H9 (cell line): Measurements from ENCODE around the gene KRT39. TPM values are rescaled to one million over a fixed set of nuclear protein-coding genes. Genes with fewer than 3 reads are reported as not detected.

Experiments
- DNase-seq: peaks from one replicate; pipeline ENCODE4 v3.0.0-alpha.2; 2017
- H2AFZ ChIP-seq: one replicate; pipeline ENCODE4 v1.6.1; 2013; ENCODE audit warnings: mild to moderate bottlenecking, low read length, control low read depth, moderate library complexity
- H2AK5ac ChIP-seq: 2 replicates; pipeline ENCODE4 v1.6.1; 2013; ENCODE audit warnings: low read length, control low read depth, mixed read lengths; ENCODE audit not compliant: insufficient read length
- H2BK120ac ChIP-seq: one replicate; pipeline ENCODE4 v1.6.1; 2013; ENCODE audit warnings: low read depth, mild to moderate bottlenecking, low read length, control low read depth, inconsistent platforms; ENCODE audit not compliant: poor library complexity, severe bottlenecking
- H2BK12ac ChIP-seq: 2 replicates; pipeline ENCODE4 v1.6.1; 2013; ENCODE audit warnings: low read length, control low read depth, mixed read lengths, low read depth; ENCODE audit not compliant: insufficient read length
- H2BK15ac ChIP-seq: 2 replicates; pipeline ENCODE4 v1.6.1; 2013; ENCODE audit warnings: low read depth, low read length, control low read depth
- H2BK20ac ChIP-seq: one replicate; pipeline ENCODE4 v1.6.1; 2013; ENCODE audit warnings: low read depth, mild to moderate bottlenecking, low read length, control low read depth, inconsistent platforms; ENCODE audit not compliant: poor library complexity, severe bottlenecking
- H2BK5ac ChIP-seq: 2 replicates; pipeline ENCODE4 v1.6.1; 2013; ENCODE audit warnings: low read length, control low read depth, mixed read lengths; ENCODE audit not compliant: insufficient read length
- H3K14ac ChIP-seq: 2 replicates; pipeline ENCODE4 v1.6.1; 2013; ENCODE audit warnings: low read length, control low read depth; ENCODE audit not compliant: insufficient read depth
- H3K18ac ChIP-seq: 2 replicates; pipeline ENCODE4 v1.6.1; 2013; ENCODE audit warnings: low read depth, mild to moderate bottlenecking, mixed read lengths, low read length, control low read depth; ENCODE audit not compliant: insufficient read length
- H3K23ac ChIP-seq: 2 replicates; pipeline ENCODE4 v1.6.1; 2013; ENCODE audit warnings: low read length, control low read depth, mixed read lengths, low read depth; ENCODE audit not compliant: insufficient read length
- H3K23me2 ChIP-seq: 2 replicates; pipeline ENCODE4 v1.6.1; 2013; ENCODE audit warnings: low read depth, mild to moderate bottlenecking, mixed read lengths, low read length, control low read depth; ENCODE audit not compliant: insufficient read length, poor library complexity, severe bottlenecking
- H3K27ac ChIP-seq: 2 replicates; pipeline ENCODE4 v1.5.1; 2013; ENCODE audit warnings: low read length, control low read depth, mixed read lengths, low read depth; ENCODE audit not compliant: insufficient read length
- H3K27me3 ChIP-seq: 2 replicates; pipeline ENCODE4 v1.6.1; 2013; ENCODE audit warnings: low read length, control low read depth, inconsistent platforms; ENCODE audit not compliant: insufficient read depth
- H3K4ac ChIP-seq: 2 replicates; pipeline ENCODE4 v1.6.1; 2013; ENCODE audit warnings: low read depth, mild to moderate bottlenecking, control low read depth, inconsistent platforms, low read length, moderate library complexity
- H3K4me1 ChIP-seq: 2 replicates; pipeline ENCODE4 v1.6.1; 2013; ENCODE audit warnings: low read length, control low read depth, inconsistent platforms; ENCODE audit not compliant: insufficient read depth
- H3K4me2 ChIP-seq: 2 replicates; pipeline ENCODE4 v1.6.1; 2013; ENCODE audit warnings: low read length, control low read depth, mixed read lengths; ENCODE audit not compliant: insufficient read length, insufficient read depth
- H3K56ac ChIP-seq: 2 replicates; pipeline ENCODE4 v1.6.1; 2013; ENCODE audit warnings: low read depth, mild to moderate bottlenecking, mixed read lengths, low read length, control low read depth; ENCODE audit not compliant: insufficient read length
- H3K79me1 ChIP-seq: 2 replicates; pipeline ENCODE4 v1.6.1; 2013; ENCODE audit warnings: low read depth, mild to moderate bottlenecking, moderate library complexity, low read length, control low read depth, inconsistent platforms; ENCODE audit not compliant: insufficient read depth, poor library complexity, severe bottlenecking
- H3K79me2 ChIP-seq: 2 replicates; pipeline ENCODE4 v1.6.1; 2013; ENCODE audit warnings: low read length, control low read depth, inconsistent platforms; ENCODE audit not compliant: insufficient read depth
- H3K9ac ChIP-seq: 2 replicates; pipeline ENCODE4 v1.6.1; 2013; ENCODE audit warnings: low read length, control low read depth, mixed read lengths; ENCODE audit not compliant: insufficient read length; ENCODE audit errors: extremely low read depth
- H3K9me3 ChIP-seq: one replicate; pipeline ENCODE4 v1.6.1; 2013; ENCODE audit warnings: low read depth, low read length, inconsistent platforms; ENCODE audit not compliant: control insufficient read depth
- H3T11ph ChIP-seq: one replicate; pipeline ENCODE4 v1.6.1; 2013; ENCODE audit warnings: mild to moderate bottlenecking, low read length, control low read depth, inconsistent platforms
- H4K20me1 ChIP-seq: one replicate; pipeline ENCODE4 v1.6.1; 2013; ENCODE audit not compliant: control insufficient read depth, insufficient read length, insufficient read depth
- H4K5ac ChIP-seq: 2 replicates; pipeline ENCODE4 v1.6.1; 2013; ENCODE audit warnings: low read depth, mild to moderate bottlenecking, mixed read lengths, low read length, control low read depth; ENCODE audit not compliant: insufficient read length
- H4K8ac ChIP-seq: replicated peaks from 2 replicates; pipeline ENCODE4 v1.6.1; 2013; ENCODE audit warnings: low read length, control low read depth, mixed read lengths, low read depth; ENCODE audit not compliant: insufficient read length
- H4K91ac ChIP-seq: 2 replicates; pipeline ENCODE4 v1.6.1; 2013; ENCODE audit warnings: low read depth, mild to moderate bottlenecking, moderate library complexity, mixed read lengths, low read length, control low read depth; ENCODE audit not compliant: insufficient read length
- H3K27ac Mint-ChIP-seq, 3 experiments: 2 replicates in 2 of 3; 3 replicates in 1 of 3; pipeline ENCODE4 v1.8.0; 2020 to 2021; ENCODE audit warnings: mixed read lengths in 3 of 3, mild to moderate bottlenecking in 1 of 3, moderate library complexity in 1 of 3
- H3K27me3 Mint-ChIP-seq: 2 replicates; pipeline ENCODE4 v1.8.0; 2021; ENCODE audit warnings: low read depth, mild to moderate bottlenecking, moderate library complexity, mixed read lengths
- H3K36me3 Mint-ChIP-seq, 3 experiments: 2 replicates in 2 of 3; 3 replicates in 1 of 3; pipeline ENCODE4 v1.8.0; 2020 to 2021; ENCODE audit warnings: low read depth in 3 of 3, mixed read lengths in 3 of 3; ENCODE audit not compliant: insufficient read depth in 1 of 3
- H3K4me1 Mint-ChIP-seq, 2 experiments: 2 replicates each; pipeline ENCODE4 v1.8.0; 2020; ENCODE audit warnings: mixed read lengths in 2 of 2
- H3K4me3 Mint-ChIP-seq, 2 experiments: 2 replicates in 1 of 2; 3 replicates in 1 of 2; pipeline ENCODE4 v1.8.0; 2020 to 2021; ENCODE audit warnings: mild to moderate bottlenecking in 2 of 2, mixed read lengths in 2 of 2, moderate library complexity in 1 of 2
- H3K9me3 Mint-ChIP-seq, 2 experiments: 2 replicates in 1 of 2; 3 replicates in 1 of 2; pipeline ENCODE4 v1.8.0; 2020; ENCODE audit warnings: mild to moderate bottlenecking in 2 of 2, mixed read lengths in 2 of 2, moderate library complexity in 1 of 2
- CTCF ChIP-seq: fragments of 200-600 bp; sonication (generic); conservative IDR thresholded peaks from 3 replicates; pipeline ENCODE4 v1.8.0; 2021; ENCODE audit warnings: antibody characterized with exemption, mild to moderate bottlenecking
- WGBS: extraction: QIAGEN DNeasy Blood & Tissue Kit; methylation state at CpG from one replicate; pipeline ENCODE4 v1.1.7; 2013; ENCODE audit warnings: missing lambda C conversion rate, low lambda C conversion rate, mixed read lengths; ENCODE audit not compliant: insufficient read length; ENCODE audit errors: extremely low coverage; 5-methylcytosine and 5-hydroxymethylcytosine counted together
- total RNA-seq: library from RNA; stranded (reverse); gene quantifications from 2 replicates; pipeline ENCODE4 v1.2.1, GENCODE V29; 2021

The KRT39 gene
- total RNA-seq, 1 experiment from 2014 or later: not detected

- Histone ChIP-seq H2BK5ac (no peak overlapping the region), H3K18ac (no peak overlapping the region), H3K79me1 (no peaks in the 10 kb centered on the region), H3K56ac (no peak overlapping the region), H3T11ph (no peak overlapping the region), H3K4ac (no peak overlapping the region), H3K27me3 (no peaks in the 10 kb centered on the region), H3K23me2 (no peaks in the 10 kb centered on the region), H2BK120ac (no peak overlapping the region), H3K14ac (no peak overlapping the region), H2BK15ac (no peak overlapping the region), H4K8ac (no peak overlapping the region), H2BK12ac (no peak overlapping the region), H3K4me1 (no peaks in the 10 kb centered on the region), H3K79me2 (no peaks in the 10 kb centered on the region), H4K20me1 (no peaks in the 10 kb centered on the region), H3K23ac (no peak overlapping the region), H2AFZ (no peak overlapping the region), H2BK20ac (no peak overlapping the region), H3K9ac (no peak overlapping the region), H3K4me2 (no peak overlapping the region), H3K9me3 (no peaks in the 10 kb centered on the region), H3K27ac (no peak overlapping the region), H4K91ac (no peak overlapping the region), H4K5ac (no peak overlapping the region), H2AK5ac (no peak overlapping the region)
- H3K9me3 Mint-ChIP-seq: peaks cover 0 to 3% of the 10 kb centered on the region in 2 experiments; a peak in 1 of 5 replicates
- WGBS: no CpG with 5 or more reads among the region's 1 CpG
- no peak overlapping the region for H3K4me3 Mint-ChIP-seq
- H3K4me1 Mint-ChIP-seq: no peaks in the 10 kb centered on the region
- no peak overlapping the region for H3K27ac Mint-ChIP-seq
- no peak for TF ChIP-seq CTCF
- no peaks in the 10 kb centered on the region; the same call in none of the 2 replicates for H3K27me3 Mint-ChIP-seq
- no peak for DNase-seq
- 0 out of 7 replicates have a peak, but pooled peaks cover 0 to 3% (median 0%) of the 10 kb centered on the region in 3 experiments for H3K36me3 Mint-ChIP-seq
These were observed 834 bp upstream of the KRT39 start for GRCh38 chr17:40967582-40967981.
